GM12878 (cell line): ENCODE measurements around the gene ZNF304. TPM values are rescaled to one million over a fixed set of nuclear protein-coding genes. Genes with fewer than 3 reads are reported as not detected.
A peak's percentile ranks its signal among the peaks of the same experiment; 100 is the strongest.

Experiments
- BRCA1 ChIP-seq: IDR thresholded peaks from 2 replicates; pipeline ENCODE4 v1.6.1; 2011; ENCODE audit warnings: low read depth, low read length, improper control_type of control experiment
- CHD2 ChIP-seq: IDR thresholded peaks from 2 replicates; pipeline ENCODE4 v1.6.1; 2011; ENCODE audit warnings: low read depth, low read length, improper control_type of control experiment, borderline replicate concordance
- E4F1 ChIP-seq: fragments of 450-650 bp; IDR thresholded peaks from 2 replicates; pipeline ENCODE4 v1.6.1; 2018; ENCODE audit warnings: borderline replicate concordance, mild to moderate bottlenecking; ENCODE audit not compliant: partially characterized antibody
- HCFC1 ChIP-seq: fragments of 150-350 bp; IDR thresholded peaks from 2 replicates; pipeline ENCODE4 v1.6.1; 2014; ENCODE audit warnings: low read length
- LARP7 ChIP-seq: fragments of 450-650 bp; IDR thresholded peaks from 2 replicates; pipeline ENCODE4 v1.6.1; 2017; ENCODE audit warnings: mild to moderate bottlenecking
- MLLT1 ChIP-seq: fragments of 450-650 bp; IDR thresholded peaks from 2 replicates; pipeline ENCODE4 v1.6.1; 2016; ENCODE audit warnings: mild to moderate bottlenecking
- MTA3 ChIP-seq: IDR thresholded peaks from 2 replicates; pipeline ENCODE4 v1.6.1; 2012; ENCODE audit warnings: low read length, inconsistent platforms, borderline replicate concordance
- PAX8 ChIP-seq: fragments of 450-650 bp; IDR thresholded peaks from 2 replicates; pipeline ENCODE4 v1.6.1; 2017; ENCODE audit warnings: mild to moderate bottlenecking, moderate library complexity
- RB1 ChIP-seq: fragments of 450-650 bp; formaldehyde crosslinking; IDR thresholded peaks from 2 replicates; pipeline ENCODE4 v1.6.1; 2017; ENCODE audit warnings: mild to moderate bottlenecking, borderline replicate concordance
- polyA plus RNA-seq, 11 experiments: library from polyadenylated mRNA; depleted of rRNA in 4 of 11; unstranded in 6 of 11; stranded (reverse) in 5 of 11; fragments of >200 nt; fragmentation: Nextera tagmentation in 4 of 11; fragmentation: Illumina TruSeq in 1 of 11; extraction: Ambion mirVana in 4 of 11; extraction: Trizol in 1 of 11; gene quantifications; 1 replicate in 1 of 11; 2 replicates in 10 of 11; pipeline versions ENCODE4 v1.2.1 to v1.2.3, GENCODE V29; 2011 to 2016; ENCODE audit warnings: inconsistent platforms in 2 of 11, missing spikeins in 2 of 11, low read depth in 1 of 11
- total RNA-seq, 4 experiments: library from RNA; depleted of rRNA in 3 of 4; stranded (reverse); fragments of >200 nt in 3 of 4; fragmentation: Illumina TruSeq in 1 of 4; extraction: Trizol in 1 of 4; gene quantifications; 2 replicates each; pipeline versions ENCODE4 v1.2.1 to v1.2.3, GENCODE V29; 2013 to 2021

Gene ZNF304
- total and polyA plus RNA-seq, 10 of the 15 experiments (the other 5 are each of a cell fraction or from before 2014, with no cell fraction given), result 1.1 to 11.6 (median 6.9) TPM

- no peak for TF ChIP-seq MTA3
- TF ChIP-seq HCFC1, result no peak
- peak; percentile 16; the same call in 1 of the 2 replicates for TF ChIP-seq RB1
- no peak for TF ChIP-seq BRCA1
- 0 out of 2 replicates have a peak, but pooled peaks have one; percentile 53 for TF ChIP-seq PAX8
- peak; percentile 56 for TF ChIP-seq E4F1
- no peak for TF ChIP-seq CHD2
- peak; percentile 89 for TF ChIP-seq MLLT1
- TF ChIP-seq LARP7, result no peak
- TF ChIP-seq, all 136 proteins: peak for 10
Measured at GRCh38 chr19:57389194-57389729, 38.2 kb downstream of the ZNF304 start (continued).
